Mesothelial cell of epicardium (in vitro differentiated cells): ENCODE results near the gene HSF4. TPM values are rescaled to one million over a fixed set of nuclear protein-coding genes. Genes with fewer than 3 reads are reported as not detected.

Experiments
- DNase-seq, 2 experiments: peaks; one replicate each; pipeline ENCODE4 v3.0.0; 2021; ENCODE audit warnings: low spot score in 2 of 2; ENCODE audit not compliant: unreplicated experiment in 2 of 2
- H3K27ac Mint-ChIP-seq: 2 replicates; pipeline ENCODE4 v1.8.0; 2021; ENCODE audit warnings: mixed read lengths
- H3K27me3 Mint-ChIP-seq: 2 replicates; pipeline ENCODE4 v1.8.0; 2021; ENCODE audit warnings: low read depth, mixed read lengths
- H3K36me3 Mint-ChIP-seq: 2 replicates; pipeline ENCODE4 v1.8.0; 2021; ENCODE audit warnings: mixed read lengths
- H3K4me1 Mint-ChIP-seq: 2 replicates; pipeline ENCODE4 v1.8.0; 2021; ENCODE audit warnings: mixed read lengths
- H3K4me3 Mint-ChIP-seq: 2 replicates; pipeline ENCODE4 v1.8.0; 2021; ENCODE audit warnings: mild to moderate bottlenecking, moderate library complexity, mixed read lengths
- H3K9me3 Mint-ChIP-seq: 2 replicates; pipeline ENCODE4 v1.8.0; 2021; ENCODE audit warnings: mixed read lengths
- CTCF ChIP-seq: fragments of 200-600 bp; sonication (generic); IDR thresholded peaks from one replicate; pipeline ENCODE4 v1.5.0; 2021; ENCODE audit warnings: antibody characterized with exemption; ENCODE audit not compliant: unreplicated experiment
- total RNA-seq: library from RNA; stranded (reverse); gene quantifications from 3 replicates; pipeline ENCODE4 v1.2.1, GENCODE V29; 2021

HSF4 gene
- total RNA-seq, 1 donor from 2014 or later, result 10.7 TPM

- Mint-ChIP-seq H3K27ac (no peak overlapping the region), H3K4me3 (no peak overlapping the region), H3K4me1 (peaks cover 20% of the 10 kb centered on the region), H3K27me3 (peaks cover 13% of the 10 kb centered on the region), H3K36me3 (no peaks in the 10 kb centered on the region), H3K9me3 (no peaks in the 10 kb centered on the region)
- no peak for DNase-seq
- TF ChIP-seq CTCF, result no peak
Measured at GRCh38 chr16:67187175-67187890, 22.8 kb downstream of the HSF4 start.

GRCh38 chr16:67188323-67188722, 23.8 kb downstream of the HSF4 start:
- TF ChIP-seq CTCF, result no peak
- Mint-ChIP-seq H3K27ac (no peak overlapping the region), H3K4me3 (no peak overlapping the region), H3K9me3 (no peaks in the 10 kb centered on the region), H3K27me3 (peaks cover 13% of the 10 kb centered on the region), H3K36me3 (no peaks in the 10 kb centered on the region), H3K4me1 (peaks cover 28% of the 10 kb centered on the region)
- DNase-seq, result no peak

GRCh38 chr16:67188798-67189197, 24.3 kb downstream of the HSF4 start:
- DNase-seq, result no peak
- no peak overlapping the region for H3K4me3 Mint-ChIP-seq
- H3K9me3 Mint-ChIP-seq, result no peaks in the 10 kb centered on the region
- no peak for TF ChIP-seq CTCF
- H3K27ac Mint-ChIP-seq, result no peak overlapping the region
- H3K36me3 Mint-ChIP-seq, result no peaks in the 10 kb centered on the region
- H3K27me3 Mint-ChIP-seq, result peaks cover 13% of the 10 kb centered on the region
- peaks cover 32% of the 10 kb centered on the region for H3K4me1 Mint-ChIP-seq

GRCh38 chr16:67190041-67190440, 25.5 kb downstream of the HSF4 start, which contains the start of gene EXOC3L1:
Gene EXOC3L1 (minus strand): TSS chr16:67190136. CDS start chr16:67189676, 460 bp downstream.
- TF ChIP-seq CTCF, result no peak
- Mint-ChIP-seq H3K4me3 (no peak within 1 kb of the TSS), H3K9me3 (no peaks in the 10 kb centered on the region), H3K27ac (no peak within 1 kb of the TSS), H3K27me3 (peaks cover 9% of the 10 kb centered on the region), H3K36me3 (peaks cover 2% of the 10 kb centered on the region), H3K4me1 (peaks cover 29% of the 10 kb centered on the region)
- no peak for DNase-seq

- Mint-ChIP-seq H3K4me3 (no peak overlapping the region), H3K36me3 (peaks cover 5% of the 10 kb centered on the region)
Measured at GRCh38 chr16:67190448-67191399, 26.2 kb downstream of the HSF4 start.

More at GRCh38 chr16:67190448-67191399, 26.2 kb downstream of the HSF4 start:
- DNase-seq, result no peak
- TF ChIP-seq CTCF, result no peak
- H3K27ac Mint-ChIP-seq, result no peak overlapping the region
- H3K9me3 Mint-ChIP-seq, result no peaks in the 10 kb centered on the region
- peaks cover 23% of the 10 kb centered on the region for H3K4me1 Mint-ChIP-seq
- H3K27me3 Mint-ChIP-seq, result peaks cover 3% of the 10 kb centered on the region
